Skeletal muscle satellite cell (primary cell): ENCODE data around the gene LPIN1.

Source experiments
- H3K27me3 ChIP-seq: 2 replicates; pipeline ENCODE4 v1.7.0; 2013; ENCODE audit warnings: low read length; ENCODE audit not compliant: control insufficient read depth, insufficient read depth
- H3K36me3 ChIP-seq: 2 replicates; pipeline ENCODE4 v1.7.0; 2013; ENCODE audit warnings: mild to moderate bottlenecking, control low read depth, low read length; ENCODE audit not compliant: insufficient read depth
- H3K4me1 ChIP-seq: 2 replicates; pipeline ENCODE4 v1.7.0; 2013; ENCODE audit warnings: low read length; ENCODE audit not compliant: control insufficient read depth, insufficient read depth
- H3K4me2 ChIP-seq: 2 replicates; pipeline ENCODE4 v1.7.0; 2013; ENCODE audit warnings: mild to moderate bottlenecking, low read length
- H3K4me3 ChIP-seq: 2 replicates; pipeline ENCODE4 v1.7.0; 2013; ENCODE audit warnings: low read length
- H3K9ac ChIP-seq: 2 replicates; pipeline ENCODE4 v1.7.0; 2013; ENCODE audit warnings: mild to moderate bottlenecking, low read depth, low read length, moderate library complexity
- H3K9me3 ChIP-seq: replicated peaks from 2 replicates; pipeline ENCODE4 v1.7.0; 2013; ENCODE audit warnings: mild to moderate bottlenecking, control low read depth, low read length

Gene LPIN1

GRCh38 chr2:11770531-11771188, 24.2 kb downstream of the LPIN1 start:
- no peaks in the 10 kb centered on the region for H3K27me3 ChIP-seq
- no peak overlapping the region for H3K4me3 ChIP-seq
- no peak overlapping the region for H3K9ac ChIP-seq
- H3K4me2 ChIP-seq: no peak overlapping the region
- H3K4me1 ChIP-seq: peaks cover 12% of the 10 kb centered on the region
- H3K36me3 ChIP-seq: peaks cover 68% of the 10 kb centered on the region
- no peaks in the 10 kb centered on the region for H3K9me3 ChIP-seq

GRCh38 chr2:11771971-11772615, 25.7 kb downstream of the LPIN1 start:
- Histone ChIP-seq H3K4me3 (no peak overlapping the region), H3K9ac (no peak overlapping the region), H3K4me2 (no peak overlapping the region), H3K4me1 (peaks cover 12% of the 10 kb centered on the region), H3K27me3 (no peaks in the 10 kb centered on the region), H3K36me3 (peaks cover 54% of the 10 kb centered on the region), H3K9me3 (no peaks in the 10 kb centered on the region)

GRCh38 chr2:11773111-11773510, 26.7 kb downstream of the LPIN1 start:
- Histone ChIP-seq H3K9me3 (no peaks in the 10 kb centered on the region), H3K4me1 (peaks cover 12% of the 10 kb centered on the region), H3K4me2 (no peak overlapping the region), H3K4me3 (no peak overlapping the region), H3K36me3 (peaks cover 45% of the 10 kb centered on the region), H3K27me3 (no peaks in the 10 kb centered on the region), H3K9ac (no peak overlapping the region)

- Histone ChIP-seq H3K27me3 (no peaks in the 10 kb centered on the region), H3K4me2 (no peak overlapping the region), H3K36me3 (peaks cover 41% of the 10 kb centered on the region), H3K4me3 (no peak overlapping the region), H3K9me3 (no peaks in the 10 kb centered on the region), H3K4me1 (peaks cover 14% of the 10 kb centered on the region), H3K9ac (no peak overlapping the region)
These were observed 27.5 kb downstream of the LPIN1 start for GRCh38 chr2:11773747-11774525.

- no peaks in the 10 kb centered on the region for H3K9me3 ChIP-seq
- no peak overlapping the region for H3K4me2 ChIP-seq
- no peak overlapping the region for H3K9ac ChIP-seq
- H3K36me3 ChIP-seq: peaks cover 41% of the 10 kb centered on the region
- no peak overlapping the region for H3K4me3 ChIP-seq
- peaks cover 15% of the 10 kb centered on the region for H3K4me1 ChIP-seq
- H3K27me3 ChIP-seq: no peaks in the 10 kb centered on the region
These were observed 28.2 kb downstream of the LPIN1 start for GRCh38 chr2:11774600-11774999.

GRCh38 chr2:11775384-11775783, 29.0 kb downstream of the LPIN1 start:
- H3K27me3 ChIP-seq: no peaks in the 10 kb centered on the region
- peaks cover 43% of the 10 kb centered on the region for H3K36me3 ChIP-seq
- no peaks in the 10 kb centered on the region for H3K9me3 ChIP-seq
- no peak overlapping the region for H3K9ac ChIP-seq
- peaks cover 15% of the 10 kb centered on the region for H3K4me1 ChIP-seq
- peak overlapping the region; percentile 49 for H3K4me2 ChIP-seq
- H3K4me3 ChIP-seq: no peak overlapping the region

GRCh38 chr2:11777066-11777782, 30.8 kb downstream of the LPIN1 start:
- Histone ChIP-seq H3K4me1 (peaks cover 15% of the 10 kb centered on the region), H3K36me3 (peaks cover 35% of the 10 kb centered on the region), H3K9ac (no peak overlapping the region), H3K4me2 (no peak overlapping the region), H3K4me3 (no peak overlapping the region), H3K27me3 (no peaks in the 10 kb centered on the region), H3K9me3 (no peaks in the 10 kb centered on the region)

GRCh38 chr2:11777886-11778415, 31.5 kb downstream of the LPIN1 start:
- H3K9ac ChIP-seq: no peak overlapping the region
- H3K4me2 ChIP-seq: no peak overlapping the region
- peaks cover 15% of the 10 kb centered on the region for H3K4me1 ChIP-seq
- no peak overlapping the region for H3K4me3 ChIP-seq
- peaks cover 35% of the 10 kb centered on the region for H3K36me3 ChIP-seq
- no peaks in the 10 kb centered on the region for H3K27me3 ChIP-seq
- H3K9me3 ChIP-seq: no peaks in the 10 kb centered on the region

- peaks cover 35% of the 10 kb centered on the region for H3K36me3 ChIP-seq
These were observed 32.0 kb downstream of the LPIN1 start for GRCh38 chr2:11778416-11778815.

GRCh38 chr2:11778923-11779757, 32.7 kb downstream of the LPIN1 start:
- Histone ChIP-seq H3K9me3 (no peaks in the 10 kb centered on the region), H3K27me3 (no peaks in the 10 kb centered on the region), H3K4me2 (peak overlapping the region; percentile 74), H3K9ac (peak overlapping the region; percentile 40), H3K4me3 (peak overlapping the region; percentile 33), H3K36me3 (peaks cover 30% of the 10 kb centered on the region), H3K4me1 (peaks cover 15% of the 10 kb centered on the region)

More at GRCh38 chr2:11778416-11778815, 32.0 kb downstream of the LPIN1 start:
- H3K9ac ChIP-seq: no peak overlapping the region
- H3K4me1 ChIP-seq: peaks cover 15% of the 10 kb centered on the region
- no peaks in the 10 kb centered on the region for H3K27me3 ChIP-seq
- H3K4me3 ChIP-seq: no peak overlapping the region
- H3K4me2 ChIP-seq: no peak overlapping the region
- no peaks in the 10 kb centered on the region for H3K9me3 ChIP-seq
